ENCODE measurements around the gene MESD. TPM values are rescaled to one million over a fixed set of nuclear protein-coding genes. Genes with fewer than 3 reads are reported as not detected.

The MESD gene
- total RNA-seq, 1 experiment from 2014 or later = 28.2 TPM

DNA sequence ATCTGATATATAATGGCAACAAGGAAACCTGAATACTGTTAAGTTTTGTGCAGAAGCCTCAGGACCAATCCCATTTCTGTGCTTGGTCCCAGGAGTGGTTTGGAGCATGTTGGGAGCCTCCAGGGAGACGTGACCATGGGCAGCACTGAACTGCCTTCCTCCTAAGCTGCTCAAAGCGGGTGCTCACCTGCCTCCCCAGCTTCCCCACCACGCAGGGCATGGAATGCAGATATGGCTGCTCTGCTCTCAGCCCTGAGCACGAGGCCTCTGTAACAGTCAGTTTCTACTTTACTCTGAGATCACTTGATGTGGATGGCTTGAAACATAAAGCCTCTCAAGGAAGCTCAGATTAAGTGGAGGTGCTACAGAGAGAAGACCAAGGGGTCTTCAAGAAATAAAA lies 49.3 kb downstream of the MESD start:
- H3K4me1 ChIP-seq (ENCODE audit: control insufficient read depth, insufficient read depth, low read length) = no peaks in the 10 kb centered on the region
- H3K27ac ChIP-seq (ENCODE audit: low read length) = no peak overlapping the region
- BruUV-seq (replicated peaks) = no TSS peak
- ChIA-PET CTCF (no interaction called here), POLR2A (no interaction called here)
- no peak overlapping the region for H3K4me3 ChIP-seq (ENCODE audit: low read depth in 2 of 2, low read length in 2 of 2)
- H3K27me3 ChIP-seq (ENCODE audit: control insufficient read depth, insufficient read depth, low read length) = no peaks in the 10 kb centered on the region
- ATAC-seq = no peak
- H3K9me3 ChIP-seq (ENCODE audit: control insufficient read depth, insufficient read depth, low read depth, low read length) = no peaks in the 10 kb centered on the region
- no peaks in the 10 kb centered on the region for H3K36me3 ChIP-seq (ENCODE audit: control insufficient read depth, insufficient read depth, low read length)
- in situ Hi-C loops (cut with HindIII; ENCODE audit: low pct_unique_long_range_greater_than_20kb, low sequenced_read_pairs) = no loop called here
- TF ChIP-seq, protein P1, sequence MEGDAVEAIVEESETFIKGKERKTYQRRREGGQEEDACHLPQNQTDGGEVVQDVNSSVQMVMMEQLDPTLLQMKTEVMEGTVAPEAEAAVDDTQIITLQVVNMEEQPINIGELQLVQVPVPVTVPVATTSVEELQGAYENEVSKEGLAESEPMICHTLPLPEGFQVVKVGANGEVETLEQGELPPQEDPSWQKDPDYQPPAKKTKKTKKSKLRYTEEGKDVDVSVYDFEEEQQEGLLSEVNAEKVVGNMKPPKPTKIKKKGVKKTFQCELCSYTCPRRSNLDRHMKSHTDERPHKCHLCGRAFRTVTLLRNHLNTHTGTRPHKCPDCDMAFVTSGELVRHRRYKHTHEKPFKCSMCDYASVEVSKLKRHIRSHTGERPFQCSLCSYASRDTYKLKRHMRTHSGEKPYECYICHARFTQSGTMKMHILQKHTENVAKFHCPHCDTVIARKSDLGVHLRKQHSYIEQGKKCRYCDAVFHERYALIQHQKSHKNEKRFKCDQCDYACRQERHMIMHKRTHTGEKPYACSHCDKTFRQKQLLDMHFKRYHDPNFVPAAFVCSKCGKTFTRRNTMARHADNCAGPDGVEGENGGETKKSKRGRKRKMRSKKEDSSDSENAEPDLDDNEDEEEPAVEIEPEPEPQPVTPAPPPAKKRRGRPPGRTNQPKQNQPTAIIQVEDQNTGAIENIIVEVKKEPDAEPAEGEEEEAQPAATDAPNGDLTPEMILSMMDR (IDR thresholded peaks at IDR 0.05) = no peak
- TF ChIP-seq POLR2AphosphoS5 (IDR thresholded peaks at IDR 0.05; ENCODE audit: low read depth, low read length) (no peak), TCF7L2 (IDR thresholded peaks at IDR 0.05; ENCODE audit: low read depth, low read length) (no peak), SIN3A (IDR thresholded peaks at IDR 0.05; ENCODE audit: borderline replicate concordance, insufficient read depth, low read depth, low read length) (no peak)
- TF ChIP-seq, protein P2, sequence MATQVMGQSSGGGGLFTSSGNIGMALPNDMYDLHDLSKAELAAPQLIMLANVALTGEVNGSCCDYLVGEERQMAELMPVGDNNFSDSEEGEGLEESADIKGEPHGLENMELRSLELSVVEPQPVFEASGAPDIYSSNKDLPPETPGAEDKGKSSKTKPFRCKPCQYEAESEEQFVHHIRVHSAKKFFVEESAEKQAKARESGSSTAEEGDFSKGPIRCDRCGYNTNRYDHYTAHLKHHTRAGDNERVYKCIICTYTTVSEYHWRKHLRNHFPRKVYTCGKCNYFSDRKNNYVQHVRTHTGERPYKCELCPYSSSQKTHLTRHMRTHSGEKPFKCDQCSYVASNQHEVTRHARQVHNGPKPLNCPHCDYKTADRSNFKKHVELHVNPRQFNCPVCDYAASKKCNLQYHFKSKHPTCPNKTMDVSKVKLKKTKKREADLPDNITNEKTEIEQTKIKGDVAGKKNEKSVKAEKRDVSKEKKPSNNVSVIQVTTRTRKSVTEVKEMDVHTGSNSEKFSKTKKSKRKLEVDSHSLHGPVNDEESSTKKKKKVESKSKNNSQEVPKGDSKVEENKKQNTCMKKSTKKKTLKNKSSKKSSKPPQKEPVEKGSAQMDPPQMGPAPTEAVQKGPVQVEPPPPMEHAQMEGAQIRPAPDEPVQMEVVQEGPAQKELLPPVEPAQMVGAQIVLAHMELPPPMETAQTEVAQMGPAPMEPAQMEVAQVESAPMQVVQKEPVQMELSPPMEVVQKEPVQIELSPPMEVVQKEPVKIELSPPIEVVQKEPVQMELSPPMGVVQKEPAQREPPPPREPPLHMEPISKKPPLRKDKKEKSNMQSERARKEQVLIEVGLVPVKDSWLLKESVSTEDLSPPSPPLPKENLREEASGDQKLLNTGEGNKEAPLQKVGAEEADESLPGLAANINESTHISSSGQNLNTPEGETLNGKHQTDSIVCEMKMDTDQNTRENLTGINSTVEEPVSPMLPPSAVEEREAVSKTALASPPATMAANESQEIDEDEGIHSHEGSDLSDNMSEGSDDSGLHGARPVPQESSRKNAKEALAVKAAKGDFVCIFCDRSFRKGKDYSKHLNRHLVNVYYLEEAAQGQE (IDR thresholded peaks at IDR 0.05; ENCODE audit: insufficient read depth in 1 of 2, low read depth in 2 of 2, low read length in 1 of 2) = no peak
- DNase-seq (ENCODE audit: low read depth, low spot score) = no peak
- intact Hi-C loops (cut with micrococcal nuclease; ENCODE audit: unreplicated experiment) = no loop called here

DNA sequence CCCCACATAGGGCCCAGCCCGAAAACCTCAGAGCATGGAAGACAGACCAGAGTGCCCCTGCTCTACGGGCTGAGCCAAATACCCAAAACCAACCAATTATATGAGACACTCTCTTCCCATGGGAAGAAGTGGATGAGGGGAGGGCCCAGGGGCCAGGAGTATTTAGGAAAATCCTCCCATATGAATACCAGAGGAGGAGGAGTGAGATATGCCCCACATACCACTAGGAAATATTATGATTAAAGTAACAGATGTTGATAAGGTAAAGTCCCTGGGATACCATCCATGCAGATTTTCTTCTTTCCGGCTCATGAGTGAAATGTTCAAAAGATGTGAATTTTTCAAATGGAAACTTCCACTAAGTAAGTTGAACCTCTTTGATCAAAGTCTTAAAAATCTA lies 50.4 kb downstream of the MESD start:
- no peak for DNase-seq (ENCODE audit: low read depth, low spot score)

More for the DNA sequence above, 50.4 kb downstream of the MESD start:
- no peak for ATAC-seq
- H3K36me3 ChIP-seq (ENCODE audit: control insufficient read depth, insufficient read depth, low read length) = no peaks in the 10 kb centered on the region
- H3K4me1 ChIP-seq (ENCODE audit: control insufficient read depth, insufficient read depth, low read length) = no peaks in the 10 kb centered on the region
- no peak overlapping the region for H3K27ac ChIP-seq (ENCODE audit: low read length)
- in situ Hi-C loops (cut with HindIII; ENCODE audit: low pct_unique_long_range_greater_than_20kb, low sequenced_read_pairs) = no loop called here
- TF ChIP-seq, protein P1 (IDR thresholded peaks at IDR 0.05) = no peak
- TF ChIP-seq SIN3A (IDR thresholded peaks at IDR 0.05; ENCODE audit: borderline replicate concordance, insufficient read depth, low read depth, low read length) (no peak), TCF7L2 (IDR thresholded peaks at IDR 0.05; ENCODE audit: low read depth, low read length) (no peak), POLR2AphosphoS5 (IDR thresholded peaks at IDR 0.05; ENCODE audit: low read depth, low read length) (no peak)
- TF ChIP-seq, protein P2 (IDR thresholded peaks at IDR 0.05; ENCODE audit: insufficient read depth in 1 of 2, low read depth in 2 of 2, low read length in 1 of 2) = no peak
- no TSS peak for BruUV-seq (replicated peaks)
- no peaks in the 10 kb centered on the region for H3K9me3 ChIP-seq (ENCODE audit: control insufficient read depth, insufficient read depth, low read depth, low read length)
- intact Hi-C loops (cut with micrococcal nuclease; ENCODE audit: unreplicated experiment) = no loop called here
- no peaks in the 10 kb centered on the region for H3K27me3 ChIP-seq (ENCODE audit: control insufficient read depth, insufficient read depth, low read length)
- ChIA-PET POLR2A (no interaction called here), CTCF (no interaction called here)
- no peak overlapping the region for H3K4me3 ChIP-seq (ENCODE audit: low read depth in 2 of 2, low read length in 2 of 2)
